OCI-LY7 (cell line): ENCODE results near the gene GATA6. TPM values are rescaled to one million over a fixed set of nuclear protein-coding genes. Genes with fewer than 3 reads are reported as not detected.

Experiments
- BruUV-seq: library from RNA; stranded (reverse); fragments of 400-500 nt; replicated peaks from 2 replicates; lab custom pipeline; 2021; lab: Mats Ljungman, UMichigan
- CTCF ChIA-PET: fragments of 300-600 bp; sonication (Branson Sonifier 250); formaldehyde crosslinking; loops from one replicate; lab custom pipeline; 2022; ENCODE audit warnings: antibody characterized with exemption; ENCODE audit not compliant: unreplicated experiment; lab: Charles Lee
- POLR2A ChIA-PET: fragments of 300-600 bp; sonication (Branson Sonifier 250); formaldehyde crosslinking; loops from one replicate; lab custom pipeline; 2022; ENCODE audit warnings: antibody characterized with exemption; lab: Charles Lee
- DNase-seq: peaks from one replicate; pipeline ENCODE4 v3.0.0-alpha.2; 2015; ENCODE audit warnings: low spot score
- H2AFZ ChIP-seq: fragments of 200-600 bp; sonication (generic), shearing (Covaris generic); 2 replicates; pipeline ENCODE4 v1.6.1; 2014; ENCODE audit warnings: mild to moderate bottlenecking, antibody characterized with exemption, low read length, moderate library complexity
- H3K27ac ChIP-seq: fragments of 200-600 bp; sonication (generic); 2 replicates; pipeline ENCODE4 v1.5.1; 2014; ENCODE audit warnings: mixed run types, low read depth, mild to moderate bottlenecking, moderate library complexity, low read length, inconsistent platforms; ENCODE audit not compliant: poor library complexity, severe bottlenecking
- H3K36me3 ChIP-seq: fragments of 200-600 bp; sonication (generic); 2 replicates; pipeline ENCODE4 v1.6.1; 2014; ENCODE audit warnings: mild to moderate bottlenecking, antibody characterized with exemption, low read length, moderate library complexity, mixed read lengths; ENCODE audit not compliant: insufficient read depth
- H3K4me1 ChIP-seq: fragments of 200-600 bp; sonication (generic); 2 replicates; pipeline ENCODE4 v1.5.1; 2014; ENCODE audit warnings: mild to moderate bottlenecking, low read length; ENCODE audit not compliant: insufficient read depth, poor library complexity, severe bottlenecking
- H3K4me2 ChIP-seq: fragments of 200-600 bp; sonication (generic); 2 replicates; pipeline ENCODE4 v1.6.1; 2014; ENCODE audit warnings: mild to moderate bottlenecking, low read length
- H3K4me3 ChIP-seq: fragments of 200-600 bp; sonication (generic); 2 replicates; pipeline ENCODE4 v1.5.1; 2014; ENCODE audit warnings: mild to moderate bottlenecking, low read depth, low read length; ENCODE audit not compliant: poor library complexity, severe bottlenecking
- H3K79me2 ChIP-seq: fragments of 200-600 bp; sonication (generic); 2 replicates; pipeline ENCODE4 v1.6.1; 2016; ENCODE audit warnings: low read depth, mild to moderate bottlenecking, low read length, moderate library complexity, mixed read lengths; ENCODE audit not compliant: insufficient read depth
- H3K9me2 ChIP-seq: fragments of 200-600 bp; sonication (generic); 2 replicates; pipeline ENCODE4 v1.6.1; 2016; ENCODE audit warnings: mild to moderate bottlenecking, low read length, mixed read lengths; ENCODE audit not compliant: insufficient read depth
- H3K9me3 ChIP-seq: fragments of 200-600 bp; sonication (generic); 2 replicates; pipeline ENCODE4 v1.6.1; 2014; ENCODE audit warnings: mild to moderate bottlenecking, mixed run types, low read length, mixed read lengths
- H4K20me1 ChIP-seq: fragments of 200-600 bp; sonication (generic); 2 replicates; pipeline ENCODE4 v1.6.1; 2014; ENCODE audit warnings: mild to moderate bottlenecking, antibody characterized with exemption, low read length, moderate library complexity, mixed read lengths; ENCODE audit not compliant: insufficient read depth
- CTCF ChIP-seq: fragments of 200-600 bp; sonication (generic); conservative IDR thresholded peaks from 2 replicates; pipeline ENCODE4 v1.5.1; 2014; ENCODE audit warnings: mild to moderate bottlenecking, antibody characterized with exemption, low read length, moderate library complexity, mixed read lengths
- EZH2phosphoT487 ChIP-seq: fragments of 200-600 bp; sonication (generic); IDR thresholded peaks from 2 replicates; pipeline ENCODE4 v1.6.1; 2018; ENCODE audit warnings: low read depth, borderline replicate concordance, mild to moderate bottlenecking, mixed run types, antibody characterized with exemption, low read length, moderate library complexity, mixed read lengths
- intact Hi-C: fragments of 100-400 bp; cut with micrococcal nuclease; formaldehyde crosslinking; loops from one replicate; pipeline ENCODE4 v1.10.0; 2022; ENCODE audit not compliant: unreplicated experiment
- small RNA-seq: library from RNA; depleted of rRNA; stranded (forward); fragments of <200 nt; gene quantifications from one replicate; pipeline ENCODE3, GENCODE V24; 2014
- total RNA-seq, 2 experiments: library from RNA; depleted of rRNA in 1 of 2; stranded (reverse); fragments of >200 nt in 1 of 2; shearing (Covaris generic) in 1 of 2; gene quantifications; 2 replicates each; pipeline ENCODE4 v1.2.3, GENCODE V29; 2014 to 2022

Gene GATA6
- total RNA-seq, 2 experiments from 2014 or later = not detected

DNA sequence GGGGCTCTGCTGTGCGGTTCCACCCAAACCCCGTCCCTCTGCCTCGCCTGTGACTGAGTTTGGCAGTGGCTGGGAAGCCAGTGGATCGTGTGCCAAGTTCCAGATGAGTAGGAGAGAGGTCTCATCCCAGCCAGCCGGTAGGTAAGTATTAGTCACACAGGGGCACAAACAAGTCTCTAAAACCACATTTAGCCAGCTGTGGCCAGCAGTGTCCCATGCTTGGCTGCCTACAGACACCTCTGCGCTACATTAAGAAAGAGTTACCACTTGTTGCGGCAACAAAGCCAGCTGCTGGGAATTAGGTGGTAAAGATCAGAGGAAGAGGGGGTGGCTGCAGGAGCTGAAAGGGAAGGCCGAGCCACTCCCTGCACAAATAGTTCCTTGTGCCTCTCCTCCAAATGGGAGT is 81.2 kb downstream of the GATA6 start:
- BruUV-seq = no TSS peak
- no peaks in the 10 kb centered on the region for H3K36me3 ChIP-seq
- H3K4me3 ChIP-seq = no peak overlapping the region
- intact Hi-C loops = no loop called here
- no peak overlapping the region for H3K4me2 ChIP-seq
- no peaks in the 10 kb centered on the region for H3K4me1 ChIP-seq
- H3K79me2 ChIP-seq = no peaks in the 10 kb centered on the region
- H3K27ac ChIP-seq = no peak overlapping the region
- ChIA-PET CTCF (no interaction called here), POLR2A (no interaction called here)
- no peaks in the 10 kb centered on the region for H3K9me3 ChIP-seq
- DNase-seq = no peak
- H4K20me1 ChIP-seq = no peaks in the 10 kb centered on the region
- TF ChIP-seq EZH2phosphoT487 (no peak), CTCF (no peak)
- no peaks in the 10 kb centered on the region for H3K9me2 ChIP-seq
- no peak overlapping the region for H2AFZ ChIP-seq

Small RNA genes within 50 kb of the gene (small RNA-seq; reads per million reads assigned to genes)
- gene RNU6-702P = not detected
- not detected for gene RNU6ATAC20P

Other genes starting within 250 kb of the GATA6 start
- 0.03 TPM in 1 of 2 replicates, not detected in the other for gene CTAGE1, start 248.3 kb downstream of the GATA6 start, total RNA-seq (2014; rRNA removed; shearing (Covaris generic))
- not detected in 2 replicates for gene CTAGE1, start 248.3 kb downstream of the GATA6 start, total RNA-seq (2022)